ENCODE measurements around the gene ATP9B.
"Not testable (repeated sequence)": the region's sequence is repeated elsewhere in the genome, so short reads cannot be mapped to it uniquely, and the experiment has no call there.

ATP9B gene

DNA sequence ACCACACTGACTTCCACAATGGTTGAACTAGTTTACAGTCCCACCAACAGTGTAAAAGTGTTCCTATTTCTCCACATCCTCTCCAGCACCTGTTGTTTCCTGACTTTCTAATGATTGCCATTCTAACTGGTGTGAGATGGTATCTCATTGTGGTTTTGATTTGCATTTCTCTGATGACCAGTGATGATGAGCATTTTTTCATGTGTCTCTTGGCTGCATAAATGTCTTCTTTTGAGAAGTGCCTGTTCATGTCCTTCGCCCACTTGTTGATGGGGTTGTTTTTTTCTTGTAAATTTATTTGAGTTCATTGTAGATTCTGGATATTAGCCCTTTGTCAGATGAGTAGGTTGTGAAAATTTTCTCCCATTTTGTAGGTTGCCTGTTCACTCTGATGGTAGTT lies 216.0 kb downstream of the ATP9B start:
- not testable (repeated sequence) for DNase-seq (ENCODE audit: low read depth)

GRCh38 chr18:79290409-79290808 lies 221.2 kb downstream of the ATP9B start:
- DNase-seq (ENCODE audit: low read depth): not testable (repeated sequence)

- no peak for DNase-seq (ENCODE audit: low read depth)
These were observed 221.7 kb downstream of the ATP9B start for GRCh38 chr18:79290876-79291275.

- DNase-seq (ENCODE audit: low read depth): no peak
These were observed 225.0 kb downstream of the ATP9B start for GRCh38 chr18:79294235-79294634.

GRCh38 chr18:79299272-79299671 lies 230.1 kb downstream of the ATP9B start:
- no peak for DNase-seq (ENCODE audit: low read depth)

DNA sequence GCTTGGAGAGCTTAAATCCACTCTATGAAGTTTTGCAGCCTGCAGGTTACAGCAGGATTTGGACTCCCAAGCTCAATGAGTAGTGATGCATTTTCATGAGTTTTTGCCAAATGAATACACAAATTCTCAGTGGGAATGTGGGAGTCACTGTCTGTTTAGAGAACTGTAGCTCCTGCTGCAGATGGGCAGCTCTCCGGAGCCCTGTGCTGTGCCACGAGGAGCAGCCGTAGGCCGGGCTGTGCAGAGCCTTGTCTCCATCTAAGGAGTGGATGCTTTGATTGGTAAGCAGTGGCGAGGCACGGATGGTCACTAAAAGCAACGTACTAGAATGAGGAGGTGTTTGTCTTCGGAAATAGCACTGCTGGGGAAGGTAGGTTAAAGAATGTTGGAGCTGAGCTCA lies 230.5 kb downstream of the ATP9B start:
- DNase-seq (ENCODE audit: low read depth): no peak

GRCh38 chr18:79300413-79300812 lies 231.2 kb downstream of the ATP9B start:
- DNase-seq (ENCODE audit: low read depth): no peak

DNA sequence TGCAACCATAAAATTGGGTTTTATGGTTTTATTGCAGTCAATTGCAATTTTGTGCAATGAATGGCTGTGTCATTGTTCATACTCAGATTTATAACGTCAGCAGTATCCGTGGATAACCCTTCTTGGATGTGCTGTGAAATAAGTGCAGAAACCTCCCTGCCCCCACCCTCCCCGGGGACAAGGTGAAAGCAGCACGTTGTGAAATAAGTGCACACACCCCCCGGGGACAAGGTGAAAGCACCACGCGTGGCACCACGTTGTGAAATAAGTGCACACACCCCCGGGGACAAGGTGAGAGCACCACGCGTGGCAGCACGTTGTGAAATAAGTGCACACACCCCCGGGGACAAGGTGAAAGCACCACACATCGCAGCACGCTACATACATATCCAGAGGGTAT lies 232.9 kb downstream of the ATP9B start:
- no peak for DNase-seq (ENCODE audit: low read depth)

DNA sequence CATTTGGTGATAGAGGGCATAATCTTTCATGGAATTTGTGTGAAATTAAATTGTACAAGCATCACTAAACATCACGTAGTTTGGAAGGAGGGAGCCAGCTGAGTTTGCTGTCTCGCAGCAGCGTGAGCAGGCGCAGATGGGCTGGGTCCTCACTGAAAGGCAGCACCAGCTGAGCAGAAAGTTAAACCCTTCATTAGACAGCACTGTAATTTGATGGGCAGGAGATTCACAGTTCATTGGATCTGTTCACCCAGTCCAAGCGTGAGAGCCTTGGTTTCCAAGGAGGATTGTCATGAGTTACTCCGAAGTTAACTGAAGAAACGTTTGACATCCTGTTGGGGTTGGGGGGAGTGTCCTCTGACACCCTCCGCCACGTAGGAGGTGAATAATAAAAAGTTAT lies 236.7 kb downstream of the ATP9B start:
- DNase-seq (ENCODE audit: low read depth): no peak

DNA sequence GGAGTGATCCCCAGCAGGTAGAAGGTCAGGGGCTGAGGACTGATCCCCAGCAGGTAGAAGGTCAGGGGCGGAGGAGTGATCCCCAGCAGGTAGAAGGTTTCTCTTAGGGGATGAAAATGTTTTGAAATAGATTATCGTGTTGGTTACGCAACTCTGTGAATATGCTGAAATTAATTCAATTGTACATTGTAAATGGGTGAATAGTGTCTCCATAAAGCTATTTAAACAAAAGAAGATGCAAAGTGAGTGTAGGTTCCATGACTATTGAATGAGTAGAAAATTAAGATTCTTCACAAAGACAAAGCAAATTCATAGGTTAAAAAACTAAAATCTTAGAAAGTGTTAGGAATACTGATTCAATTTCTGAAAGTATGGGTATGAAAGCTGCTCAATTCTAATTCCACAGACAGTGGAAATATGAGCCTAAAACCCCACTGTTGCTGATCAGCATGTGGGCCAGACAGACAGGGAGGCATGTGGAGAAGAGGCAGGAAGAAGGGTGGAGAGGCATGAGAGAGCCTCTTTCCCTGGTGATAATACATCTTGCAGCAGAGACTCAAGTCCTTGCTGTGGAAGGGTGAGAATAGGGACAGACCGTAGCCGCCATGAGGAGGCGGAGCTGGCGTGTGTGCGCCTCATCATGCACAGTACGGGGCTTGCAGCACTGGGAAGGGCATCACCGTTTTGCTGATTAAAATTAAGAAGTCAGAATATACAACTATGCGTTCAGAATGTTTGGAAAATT lies 240.6 kb downstream of the ATP9B start:
- DNase-seq (ENCODE audit: low read depth): no peak

GRCh38 chr18:79314838-79315388 lies 245.7 kb downstream of the ATP9B start:
- DNase-seq (ENCODE audit: low read depth): no peak

- no peak for DNase-seq (ENCODE audit: low read depth)
These were observed 246.4 kb downstream of the ATP9B start for GRCh38 chr18:79315596-79315995.

DNA sequence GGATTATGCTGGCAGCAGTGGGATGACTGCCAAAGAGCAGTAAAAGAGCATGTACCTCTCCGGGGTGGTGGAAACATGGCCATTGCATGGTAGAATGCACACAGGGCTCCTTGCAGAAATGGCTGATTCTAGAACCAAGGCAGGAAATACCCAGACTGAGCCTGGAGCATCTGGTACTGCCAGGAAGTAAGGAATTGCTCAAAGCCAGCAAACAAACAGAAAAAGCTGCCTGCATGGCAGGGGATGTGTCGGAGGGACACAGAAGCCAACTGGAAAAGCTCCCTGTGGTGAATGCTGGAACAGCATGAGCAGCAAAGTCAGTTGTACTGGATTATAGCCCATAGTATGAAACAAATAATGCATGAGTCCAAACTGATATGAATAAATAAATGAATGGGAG lies 248.5 kb downstream of the ATP9B start:
- DNase-seq (ENCODE audit: low read depth): peak; percentile 1

DNA sequence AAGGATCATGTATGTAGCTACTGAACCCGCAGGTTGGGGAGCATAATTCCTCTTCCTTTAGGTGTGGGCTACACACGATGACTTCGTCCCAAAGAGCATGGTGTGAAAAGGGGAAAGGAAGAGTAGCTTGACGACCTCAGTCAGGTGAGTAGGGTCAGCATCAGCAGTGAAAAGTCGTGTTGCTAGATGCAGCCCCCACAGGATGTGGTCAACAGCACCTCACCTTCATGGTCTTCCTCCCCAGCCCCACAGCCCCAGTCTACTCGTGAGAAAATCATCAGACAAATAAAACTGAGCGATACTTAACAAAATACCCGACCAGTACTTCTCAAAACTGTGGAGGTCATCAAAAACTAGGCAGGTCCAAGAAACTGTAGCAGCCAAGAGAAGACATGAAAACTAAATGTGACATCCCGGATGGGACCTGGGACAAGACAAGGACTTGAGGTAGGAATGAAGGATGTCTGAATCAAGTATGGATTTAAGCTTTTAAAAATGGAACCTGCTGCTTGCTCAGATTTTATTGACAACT lies 249.0 kb downstream of the ATP9B start:
- no peak for DNase-seq (ENCODE audit: low read depth)

GRCh38 chr18:79320216-79320850 lies 251.1 kb downstream of the ATP9B start:
- DNase-seq (ENCODE audit: low read depth): no peak

GRCh38 chr18:79321625-79322405 lies 252.6 kb downstream of the ATP9B start:
- DNase-seq (ENCODE audit: low read depth): peak; percentile 6

GRCh38 chr18:79322441-79322840 lies 253.2 kb downstream of the ATP9B start:
- DNase-seq (ENCODE audit: low read depth): no peak

DNA sequence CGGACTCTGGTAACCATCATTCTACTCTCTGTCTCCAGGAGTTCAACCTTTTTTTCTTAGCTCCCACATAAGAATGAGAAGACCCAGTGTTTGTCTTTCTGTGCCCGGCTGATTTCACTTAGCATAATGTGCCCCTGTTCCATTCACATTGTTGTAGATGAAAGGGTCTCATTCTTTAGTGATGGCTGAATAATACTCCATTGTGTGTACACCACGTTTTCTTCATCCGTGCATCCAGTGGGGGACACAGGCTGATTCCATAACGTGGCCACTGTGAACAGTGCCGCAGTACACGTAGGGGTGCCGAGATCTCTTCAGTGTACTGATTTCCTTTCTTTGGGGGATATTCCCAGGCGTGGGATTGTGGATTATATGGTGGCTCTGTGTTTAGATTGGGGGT lies 254.3 kb downstream of the ATP9B start:
- no peak for DNase-seq (ENCODE audit: low read depth)

DNA sequence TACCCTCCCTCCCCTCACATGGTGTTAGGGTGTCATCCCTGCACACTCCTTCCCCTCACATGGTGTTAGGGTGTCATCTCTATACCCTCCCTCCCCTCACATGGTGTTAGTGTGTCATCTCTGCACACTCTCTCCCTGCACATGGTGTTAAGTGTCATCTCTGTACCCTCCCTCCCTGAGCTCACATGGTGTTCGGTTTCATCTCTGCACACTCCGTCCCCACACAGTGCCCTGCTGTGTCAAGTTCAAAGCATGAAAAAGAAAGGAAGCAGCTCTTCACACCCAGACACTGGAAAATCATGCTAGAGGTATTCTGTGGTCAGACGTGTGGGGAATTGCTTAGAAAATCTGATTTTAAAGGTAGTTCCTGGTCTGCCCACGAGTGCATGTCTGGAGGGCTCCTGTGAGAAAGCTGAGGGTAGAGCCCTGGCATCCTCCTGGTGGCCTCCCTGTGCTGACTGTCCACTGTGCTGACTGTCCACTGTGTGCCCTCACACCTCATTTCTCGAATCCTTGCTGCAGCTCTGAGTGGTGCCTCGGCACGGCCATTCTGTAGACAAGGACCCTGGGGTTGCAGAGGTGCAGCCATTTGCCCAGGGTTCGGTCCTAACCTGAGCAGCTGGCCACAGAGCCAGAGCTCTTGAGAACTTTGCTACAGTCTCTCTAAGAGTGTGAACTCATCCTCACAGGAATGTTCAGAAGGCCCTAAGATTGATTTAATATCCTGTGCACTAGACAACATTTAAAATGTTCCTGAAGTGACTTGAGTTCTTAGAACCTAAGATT lies 257.4 kb downstream of the ATP9B start:
- DNase-seq (ENCODE audit: low read depth): no peak

GRCh38 chr18:79327199-79327721 lies 258.1 kb downstream of the ATP9B start:
- DNase-seq (ENCODE audit: low read depth): no peak

DNA sequence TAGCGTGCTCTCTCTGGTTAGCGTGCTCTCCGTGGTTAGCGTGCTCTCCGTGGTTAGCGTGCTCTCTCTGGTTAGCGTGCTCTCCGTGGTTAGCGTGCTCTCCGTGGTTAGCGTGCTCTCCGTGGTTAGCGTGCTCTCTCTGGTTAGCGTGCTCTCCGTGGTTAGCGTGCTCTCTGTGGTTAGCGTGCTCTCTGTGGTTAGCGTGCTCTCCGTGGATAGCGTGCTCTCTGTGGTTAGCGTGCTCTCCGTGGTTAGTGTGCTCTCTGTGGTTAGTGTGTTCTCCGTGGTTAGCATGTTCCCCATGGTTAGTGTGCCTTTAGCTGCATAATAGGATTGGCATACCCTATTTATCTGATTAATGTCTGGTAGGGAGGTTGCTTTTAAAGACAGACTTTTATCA lies 258.7 kb downstream of the ATP9B start:
- DNase-seq (ENCODE audit: low read depth): not testable (repeated sequence)

Measured in ELR (cell line).